Dermis blood vessel endothelial cell (primary cell): ENCODE results near the gene TRMT2A. TPM values are rescaled to one million over a fixed set of nuclear protein-coding genes. Genes with fewer than 3 reads are reported as not detected.

Experiments used
- DNase-seq: peaks from one replicate; pipeline ENCODE4 v3.0.0; 2010
- total RNA-seq: library from RNA; depleted of rRNA; stranded (reverse); fragments of >200 nt; gene quantifications from 2 replicates; pipeline ENCODE4 v1.2.3, GENCODE V29; 2014

Gene TRMT2A
- total RNA-seq, 1 donor from 2014 or later: 48.8 TPM

DNA sequence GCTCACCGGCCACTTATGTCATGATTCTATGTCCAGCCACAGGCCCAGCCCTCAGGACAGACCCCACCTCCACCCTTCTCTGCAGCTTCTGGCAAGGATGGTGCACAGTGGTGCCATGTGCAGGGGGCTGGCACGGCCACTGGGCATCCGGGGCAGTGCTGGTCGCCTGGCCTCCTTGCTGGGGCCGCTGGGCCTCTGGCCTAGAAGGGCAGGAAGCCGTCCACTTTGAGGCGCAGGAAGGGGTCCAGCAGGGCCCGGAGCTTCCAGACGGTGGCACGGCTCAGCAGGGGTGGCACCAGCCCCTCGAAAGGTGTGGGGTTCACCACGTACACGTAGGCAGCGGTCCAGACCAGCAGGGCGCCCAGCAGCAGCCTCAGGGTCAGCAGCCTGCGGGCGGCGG lies 31.4 kb upstream of the TRMT2A start:
- no peak for DNase-seq

DNA sequence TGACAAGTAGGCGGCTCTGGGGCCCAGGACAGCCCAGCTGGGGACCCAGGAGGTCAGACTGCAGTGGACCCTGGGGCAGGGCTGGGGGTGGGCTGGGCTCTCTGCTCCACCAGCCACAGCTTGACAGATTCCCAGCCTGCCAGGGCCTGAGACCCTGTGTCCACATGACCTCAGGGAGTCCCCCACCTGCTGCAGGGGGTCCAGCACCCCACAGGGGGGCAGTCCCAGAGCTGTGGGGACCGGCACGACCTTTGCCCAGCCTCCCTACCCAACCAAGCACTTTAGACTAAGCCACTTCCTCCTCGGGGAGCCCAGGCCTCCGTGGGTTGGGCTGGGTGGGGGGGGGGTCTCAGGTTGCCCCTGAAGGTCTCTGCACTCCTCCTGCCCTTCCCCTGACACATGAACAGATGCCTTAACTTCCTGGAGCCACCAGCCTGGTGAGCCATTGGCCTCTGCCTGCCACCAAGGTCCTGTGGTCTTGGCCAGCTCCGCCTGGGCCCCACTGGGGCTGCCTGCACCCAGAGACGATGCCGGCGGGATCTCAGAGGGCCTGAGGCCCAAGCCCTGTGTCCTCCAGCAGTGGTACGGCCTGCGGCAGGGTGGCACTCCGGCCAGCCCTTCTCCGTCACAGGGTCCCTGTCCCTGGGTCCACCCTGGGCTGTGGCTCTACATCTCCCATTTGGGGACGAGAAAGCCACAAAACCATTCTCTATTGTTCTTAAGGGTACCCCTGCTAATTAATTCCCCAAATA lies 30.4 kb upstream of the TRMT2A start:
- no peak for DNase-seq

DNA sequence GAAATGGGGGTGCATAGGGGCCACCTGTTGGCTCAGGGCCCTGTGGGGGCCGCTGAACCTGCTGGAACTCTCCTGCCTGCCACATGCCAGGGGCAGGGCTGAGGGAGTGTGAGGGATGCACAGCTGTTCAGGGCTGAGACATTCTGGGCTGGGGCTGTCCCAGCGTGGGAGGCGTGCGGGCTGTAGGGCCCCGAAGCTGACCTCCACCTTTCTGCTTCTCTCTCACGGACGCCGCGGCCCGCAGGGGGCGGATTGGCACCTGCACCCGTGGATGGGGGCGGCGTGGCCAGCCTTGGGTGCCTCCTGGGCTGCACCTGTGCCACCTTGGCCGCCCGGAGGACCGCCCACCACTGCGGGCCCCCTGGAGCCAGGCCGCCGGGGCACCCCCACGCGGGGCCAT lies 29.8 kb upstream of the TRMT2A start:
- DNase-seq: no peak

DNA sequence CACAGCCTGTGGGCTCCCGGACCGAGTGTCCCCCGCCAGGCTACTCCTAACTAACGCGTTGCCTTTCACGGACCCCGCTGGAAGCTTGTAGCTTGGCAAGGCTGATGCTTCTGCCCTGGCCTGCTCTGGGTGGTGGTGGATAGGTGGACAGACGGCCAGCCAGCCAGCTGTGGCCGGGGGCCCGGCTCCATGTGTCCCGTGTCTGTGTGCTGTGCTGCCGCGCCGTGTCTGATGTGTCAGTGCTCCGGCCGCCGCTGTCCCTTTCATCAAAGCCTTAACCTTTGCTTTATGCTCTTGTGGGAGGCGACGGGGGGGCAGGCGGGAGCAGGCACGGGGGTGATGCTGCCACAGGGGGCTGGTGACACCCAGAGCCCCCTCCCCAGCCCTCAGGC lies 28.8 kb upstream of the TRMT2A start:
- no peak for DNase-seq

GRCh38 chr22:20145206-20145831 lies 28.3 kb upstream of the TRMT2A start:
- no peak for DNase-seq

DNA sequence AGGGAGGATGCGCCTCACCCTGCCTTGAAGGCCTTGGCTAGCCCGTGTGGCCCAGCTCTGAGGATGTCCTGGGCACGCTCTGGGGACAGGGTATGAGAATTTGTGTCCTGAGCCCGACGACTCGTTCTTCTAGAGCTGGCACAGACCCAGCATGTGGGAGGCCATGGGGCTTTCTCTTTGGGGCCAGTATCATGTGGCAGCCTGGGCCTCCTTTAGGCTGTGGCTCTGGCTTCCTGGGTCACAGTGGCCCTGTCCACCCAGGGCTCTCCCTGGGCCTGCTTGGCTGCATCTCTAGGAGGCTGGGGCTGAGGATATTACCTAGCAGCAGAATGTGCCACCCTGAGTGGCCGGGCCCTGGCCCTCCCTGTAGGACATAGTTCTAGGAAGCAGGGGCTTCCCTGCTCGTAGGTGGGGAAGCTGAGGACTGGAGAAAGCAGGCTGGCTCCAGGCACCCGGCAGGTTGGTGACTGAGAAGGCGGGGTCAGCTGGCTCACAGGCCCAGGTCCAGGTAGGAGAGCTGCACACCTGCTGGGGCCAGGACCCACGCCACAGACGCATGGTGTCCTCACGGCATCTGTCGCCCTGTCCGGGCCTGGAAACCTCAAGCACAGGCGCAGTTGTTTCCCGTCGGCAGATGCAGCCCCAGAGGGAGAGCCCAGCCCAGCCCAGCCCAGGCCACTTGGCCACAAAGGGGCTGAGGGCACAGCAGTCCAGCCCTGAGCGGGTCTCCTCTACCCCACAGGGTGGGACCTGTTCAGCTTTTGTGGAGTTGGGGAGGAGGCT lies 27.0 kb upstream of the TRMT2A start:
- no peak for DNase-seq

DNA sequence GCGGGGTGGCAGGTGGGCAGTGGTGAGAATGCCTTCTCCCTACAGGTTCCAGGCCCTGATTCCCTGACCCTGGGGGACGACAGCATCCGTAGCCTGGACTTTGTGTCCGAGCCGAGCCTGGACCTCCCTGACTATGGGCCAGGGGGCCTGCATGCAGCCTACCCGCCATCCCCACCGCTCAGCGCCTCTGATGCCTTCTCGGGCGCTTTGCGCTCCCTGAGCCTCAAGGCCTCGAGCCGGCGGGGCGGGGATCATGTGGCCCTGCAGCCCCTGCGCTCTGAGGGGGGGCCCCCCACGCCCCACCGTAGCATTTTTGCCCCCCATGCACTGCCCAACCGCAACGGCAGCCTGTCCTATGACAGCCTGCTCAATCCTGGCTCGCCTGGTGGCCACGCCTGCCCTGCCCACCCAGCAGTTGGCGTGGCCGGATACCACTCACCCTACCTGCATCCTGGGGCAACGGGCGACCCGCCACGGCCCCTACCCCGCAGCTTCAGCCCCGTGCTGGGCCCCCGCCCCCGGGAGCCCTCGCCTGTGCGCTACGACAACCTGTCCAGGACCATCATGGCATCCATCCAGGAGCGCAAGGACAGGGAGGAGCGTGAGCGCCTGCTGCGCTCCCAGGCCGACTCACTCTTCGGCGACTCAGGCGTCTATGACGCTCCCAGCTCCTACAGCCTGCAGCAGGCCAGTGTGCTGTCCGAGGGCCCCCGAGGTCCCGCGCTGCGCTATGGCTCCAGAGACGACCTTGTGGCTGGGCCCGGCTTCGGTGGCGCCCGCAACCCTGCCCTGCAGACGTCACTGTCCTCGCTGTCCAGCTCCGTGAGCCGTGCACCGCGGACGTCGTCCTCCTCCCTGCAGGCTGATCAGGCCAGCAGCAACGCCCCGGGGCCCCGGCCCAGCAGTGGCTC lies 25.9 kb upstream of the TRMT2A start:
- no peak for DNase-seq

GRCh38 chr22:20141186-20142077 lies 24.4 kb upstream of the TRMT2A start:
- no peak for DNase-seq

DNA sequence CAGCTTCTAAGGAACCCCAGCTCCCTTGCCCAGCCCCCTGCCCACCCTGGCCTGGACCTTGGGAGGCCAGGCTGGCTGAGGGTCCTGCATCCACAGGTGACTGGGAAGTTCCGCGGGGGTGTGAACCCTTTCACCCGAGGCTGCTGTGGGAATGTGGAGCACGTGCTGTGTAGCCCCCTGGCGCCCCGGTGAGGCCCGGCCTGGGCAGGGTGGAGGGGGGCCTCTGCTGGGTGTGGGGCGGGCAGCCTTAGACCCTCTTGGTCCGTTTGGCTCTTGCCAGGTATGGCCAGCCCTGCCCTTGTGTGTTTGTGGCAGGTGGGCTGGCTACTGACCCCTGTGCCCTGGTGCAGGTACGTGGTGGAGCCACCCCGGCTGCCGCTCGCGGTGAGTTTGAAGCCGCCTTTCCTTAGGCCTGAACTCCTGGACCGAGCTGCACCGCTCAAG lies 23.5 kb upstream of the TRMT2A start:
- DNase-seq: no peak

DNA sequence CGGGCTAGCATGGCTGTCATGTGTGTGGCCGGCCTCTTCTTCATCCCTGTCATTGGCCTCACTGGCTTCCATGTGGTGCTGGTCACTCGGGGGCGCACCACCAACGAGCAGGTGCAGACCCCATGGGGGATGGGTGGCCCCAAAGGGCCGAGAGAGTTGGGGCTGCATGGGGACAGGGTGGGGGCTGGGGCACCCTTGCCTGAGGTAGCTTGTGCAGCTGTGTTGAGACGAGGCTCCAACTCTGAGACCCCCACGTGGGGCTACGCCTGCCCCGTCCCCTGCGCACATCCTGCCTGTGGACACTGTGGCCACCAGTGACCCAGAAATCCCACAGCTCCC lies 23.1 kb upstream of the TRMT2A start:
- no peak for DNase-seq

DNA sequence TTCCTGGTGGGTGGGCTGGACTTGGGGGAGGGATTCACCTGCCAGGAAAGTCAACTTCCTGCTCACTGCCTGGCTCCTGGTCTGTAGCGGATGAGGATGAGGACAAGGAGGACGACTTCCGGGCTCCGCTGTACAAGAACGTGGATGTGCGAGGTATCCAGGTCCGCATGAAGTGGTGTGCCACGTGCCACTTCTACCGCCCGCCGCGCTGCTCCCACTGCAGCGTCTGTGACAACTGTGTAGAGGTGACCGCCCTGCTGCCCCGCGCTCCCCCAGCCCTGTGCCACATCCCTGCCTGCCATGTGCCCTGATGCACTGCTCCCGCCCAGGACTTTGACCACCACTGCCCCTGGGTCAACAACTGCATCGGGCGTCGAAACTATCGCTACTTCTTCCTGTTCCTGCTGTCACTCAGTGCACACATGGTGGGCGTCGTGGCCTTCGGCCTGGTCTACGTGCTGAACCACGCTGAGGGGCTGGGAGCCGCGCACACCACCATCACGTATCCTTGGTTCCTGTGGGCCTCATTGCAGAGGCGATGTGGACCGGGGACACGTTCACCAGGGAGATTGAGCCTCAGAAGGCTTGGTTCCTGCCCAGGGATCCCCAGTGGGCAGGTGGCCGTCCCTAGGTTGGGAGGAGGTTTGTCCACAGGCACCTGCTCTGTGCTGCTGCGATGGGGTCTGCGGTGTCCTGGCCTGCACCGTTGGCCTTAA lies 22.5 kb upstream of the TRMT2A start:
- DNase-seq: no peak

- DNase-seq: no peak
Measured at GRCh38 chr22:20138868-20139267, 21.8 kb upstream of the TRMT2A start.

GRCh38 chr22:20138417-20138738 lies 21.4 kb upstream of the TRMT2A start:
- DNase-seq: no peak

DNA sequence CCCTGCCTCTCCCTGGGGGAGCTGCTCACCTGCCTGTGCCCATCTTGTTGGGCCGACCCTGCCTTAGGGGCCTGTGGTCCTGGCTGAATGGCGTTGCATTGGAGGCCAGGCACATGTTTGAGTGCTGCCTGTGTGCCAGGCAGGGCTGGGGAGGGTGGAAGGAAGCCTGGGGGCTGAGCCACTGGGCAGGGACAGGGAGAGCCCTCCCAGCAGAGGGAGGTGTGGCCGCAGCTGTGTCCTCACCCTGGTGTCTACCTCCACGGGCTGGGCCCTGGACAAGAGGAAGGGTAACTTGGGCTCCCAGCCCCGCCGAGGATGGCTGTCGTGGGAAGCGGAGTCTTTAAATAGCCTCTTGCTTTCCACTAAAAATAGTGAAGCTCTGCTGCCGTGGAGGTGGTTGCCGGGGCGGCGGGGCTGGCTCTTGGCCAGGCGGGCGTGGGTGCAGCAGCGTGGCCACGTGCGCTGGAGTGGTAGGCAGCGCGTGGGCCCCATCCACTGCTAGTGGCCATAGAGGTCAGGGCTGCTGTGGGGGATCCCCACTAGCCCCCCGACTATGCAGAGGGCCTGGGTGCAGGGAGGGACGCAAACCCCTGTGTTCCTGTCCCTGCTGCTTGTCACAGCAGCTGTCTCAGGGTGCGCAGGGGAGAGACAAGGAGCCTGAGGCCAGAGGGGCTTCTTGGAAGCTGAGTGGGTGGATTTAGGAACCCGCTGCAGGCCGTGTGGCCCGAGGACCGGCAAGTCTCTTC lies 20.8 kb upstream of the TRMT2A start:
- no peak for DNase-seq

DNA sequence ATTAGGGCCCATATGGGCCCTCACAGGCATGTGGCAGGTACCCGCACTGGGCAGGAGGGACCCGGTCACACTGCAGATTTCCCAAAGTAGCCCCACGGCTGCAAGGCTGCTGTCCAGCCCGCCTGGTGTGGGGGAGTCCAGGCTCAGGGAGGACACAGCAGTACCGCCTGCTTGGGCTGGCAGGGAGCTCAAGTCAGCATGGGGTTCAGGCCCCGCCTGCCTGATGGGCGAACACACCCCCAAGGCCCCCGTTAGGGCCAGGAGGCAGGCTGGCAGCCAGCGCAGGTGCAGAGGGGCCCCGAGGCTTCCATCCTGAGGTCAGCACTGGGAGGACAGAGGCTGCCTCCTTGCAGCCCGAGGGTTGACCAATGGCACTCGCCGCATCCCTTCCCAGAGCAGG lies 20.1 kb upstream of the TRMT2A start:
- no peak for DNase-seq

GRCh38 chr22:20136603-20136873 lies 19.5 kb upstream of the TRMT2A start:
- no peak for DNase-seq

DNA sequence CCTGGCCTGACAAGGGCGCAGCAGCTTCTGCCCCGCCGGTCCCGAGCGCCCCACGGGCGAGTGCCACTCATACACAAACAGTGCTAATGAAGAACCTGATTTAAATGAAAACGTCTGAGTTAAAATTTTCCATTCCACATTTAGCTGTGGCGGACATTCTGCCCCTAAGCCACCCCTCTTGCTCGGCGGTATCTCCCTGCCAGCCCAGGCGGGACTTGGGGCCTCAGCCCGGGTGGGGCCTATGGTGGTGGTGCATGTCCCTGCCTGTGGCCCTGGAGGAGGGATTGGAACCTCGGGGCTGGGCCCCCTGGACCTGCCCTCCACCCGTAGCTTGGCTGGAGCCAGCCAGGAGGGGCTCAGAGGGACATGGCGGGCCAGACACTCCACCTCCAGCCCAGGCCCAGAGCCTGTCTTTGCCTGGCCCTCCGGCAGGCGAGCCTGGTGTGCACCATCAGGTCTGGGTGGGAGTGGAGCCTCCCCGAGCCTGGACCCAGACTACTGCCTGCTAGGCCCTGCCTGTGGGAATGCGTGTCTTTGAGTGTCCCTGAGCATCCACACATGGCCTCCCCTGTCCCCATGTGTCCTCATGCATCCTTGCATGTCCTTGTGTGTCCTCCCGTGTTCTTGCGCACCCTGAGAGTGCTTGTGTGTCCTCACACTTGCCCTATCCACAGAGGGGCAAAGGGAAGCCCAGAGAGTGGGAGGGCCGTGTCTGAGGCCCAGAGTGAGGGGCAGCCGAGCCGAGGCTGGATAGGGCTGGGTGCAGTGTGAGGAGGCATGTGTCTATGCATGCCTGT lies 19.0 kb upstream of the TRMT2A start:
- no peak for DNase-seq

GRCh38 chr22:20135265-20135664 lies 18.2 kb upstream of the TRMT2A start:
- no peak for DNase-seq

DNA sequence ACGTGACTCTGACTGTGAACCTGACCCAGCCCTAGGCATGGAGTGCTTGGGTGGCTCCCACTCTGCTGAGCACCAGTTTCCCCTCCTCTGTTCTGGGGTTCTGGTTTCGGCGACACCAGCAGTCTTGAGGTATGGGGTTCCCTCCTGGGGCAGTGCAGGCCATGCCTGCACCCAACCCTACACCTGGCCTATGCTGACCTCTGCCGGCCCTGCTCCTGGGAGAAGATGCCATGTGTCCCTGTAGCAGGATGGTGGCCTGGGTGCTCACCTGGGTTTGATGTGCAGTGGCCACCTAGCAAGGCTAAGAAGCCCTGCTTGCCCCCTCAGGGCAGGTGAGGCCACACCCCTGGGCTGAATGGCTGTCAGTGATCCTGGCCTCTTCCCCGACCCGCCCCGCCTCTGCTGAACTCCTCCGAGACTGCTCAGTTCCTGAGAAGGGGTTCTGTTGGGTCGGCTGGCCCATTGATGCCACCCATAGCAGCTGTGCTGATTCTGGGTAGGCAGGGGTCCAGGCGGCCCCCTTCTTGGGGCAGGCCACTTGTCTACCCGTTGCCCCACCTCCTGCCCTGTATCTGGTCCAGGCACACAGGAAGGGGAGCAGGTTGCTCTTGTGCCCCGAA lies 17.0 kb upstream of the TRMT2A start:
- DNase-seq: no peak
